HepG2 (cell line): Measurements from ENCODE around the gene PPP4C. TPM values are rescaled to one million over a fixed set of nuclear protein-coding genes. Genes with fewer than 3 reads are reported as not detected.

Source experiments
- ARNT ChIP-seq: fragments of 450-650 bp; IDR thresholded peaks from 2 replicates; pipeline ENCODE4 v1.6.1; 2017
- ELF1 ChIP-seq: sonication (generic); formaldehyde crosslinking; IDR thresholded peaks from 2 replicates; pipeline ENCODE4 v1.4.0; 2020; ENCODE audit warnings: missing genetic modification reagents
- ESRRA ChIP-seq: sonication (generic); formaldehyde crosslinking; IDR thresholded peaks from 2 replicates; pipeline ENCODE4 v1.5.1; 2020; ENCODE audit warnings: mild to moderate bottlenecking, low read depth, missing genetic modification reagents
- HDAC1 ChIP-seq: sonication (generic); formaldehyde crosslinking; IDR thresholded peaks from 2 replicates; pipeline ENCODE4 v1.5.1; 2020; ENCODE audit warnings: mild to moderate bottlenecking, missing genetic modification reagents
- HOXA5 ChIP-seq: sonication (generic); formaldehyde crosslinking; IDR thresholded peaks from 2 replicates; pipeline ENCODE4 v1.4.0; 2020; ENCODE audit warnings: missing genetic modification reagents
- KDM1A ChIP-seq: IDR thresholded peaks from 2 replicates; pipeline ENCODE4 v1.6.1; 2016; ENCODE audit warnings: missing compliant biosample characterization
- KLF13 ChIP-seq: sonication (generic); formaldehyde crosslinking; IDR thresholded peaks from 2 replicates; pipeline ENCODE4 v1.4.0; 2020; ENCODE audit warnings: mild to moderate bottlenecking, missing genetic modification reagents
- KLF15 ChIP-seq: sonication (generic); formaldehyde crosslinking; IDR thresholded peaks from 2 replicates; pipeline ENCODE4 v1.8.1; 2023; ENCODE audit warnings: borderline replicate concordance, mild to moderate bottlenecking, inconsistent platforms, missing genetic modification reagents, mixed read lengths
- KMT2A ChIP-seq: sonication (generic); formaldehyde crosslinking; IDR thresholded peaks from 2 replicates; pipeline ENCODE4 v1.4.0; 2020; ENCODE audit warnings: missing genetic modification reagents
- NFIC ChIP-seq: IDR thresholded peaks from 2 replicates; pipeline ENCODE4 v1.6.1; 2012; ENCODE audit warnings: mild to moderate bottlenecking, low read length, inconsistent platforms
- NR2C2 ChIP-seq: sonication (generic); formaldehyde crosslinking; IDR thresholded peaks from 2 replicates; pipeline ENCODE4 v1.4.0; 2020; ENCODE audit warnings: missing genetic modification reagents, mild to moderate bottlenecking, moderate library complexity, borderline replicate concordance
- PBX2 ChIP-seq: IDR thresholded peaks from 2 replicates; pipeline ENCODE4 v1.6.1; 2016; ENCODE audit warnings: control low read depth
- PLRG1 ChIP-seq: fragments of 450-650 bp; conservative IDR thresholded peaks from 2 replicates; pipeline ENCODE4 v1.6.1; 2016
- POLR2AphosphoS2 ChIP-seq: IDR thresholded peaks from 2 replicates; pipeline ENCODE4 v1.6.1; 2011; ENCODE audit warnings: low read depth, low read length, improper control_type of control experiment
- SCMH1 ChIP-seq: sonication (generic); formaldehyde crosslinking; IDR thresholded peaks from 2 replicates; pipeline ENCODE4 v1.9.0; 2021; ENCODE audit warnings: missing genetic modification reagents, mild to moderate bottlenecking, borderline replicate concordance
- SIN3B ChIP-seq: fragments of 150-350 bp; IDR thresholded peaks from 2 replicates; pipeline ENCODE4 v1.6.1; 2014; ENCODE audit warnings: low read length
- SSRP1 ChIP-seq: IDR thresholded peaks from 2 replicates; pipeline ENCODE4 v1.6.1; 2016; ENCODE audit warnings: control low read depth
- TFAP4 ChIP-seq: sonication (generic); IDR thresholded peaks from 2 replicates; pipeline ENCODE4 v1.6.1; 2016; ENCODE audit warnings: low read depth, borderline replicate concordance
- ZBTB1 ChIP-seq: sonication (generic); formaldehyde crosslinking; IDR thresholded peaks from 2 replicates; pipeline ENCODE4 v1.4.0; 2020; ENCODE audit warnings: missing genetic modification reagents, borderline replicate concordance
- ZBTB39 ChIP-seq: sonication (generic); formaldehyde crosslinking; IDR thresholded peaks from 2 replicates; pipeline ENCODE4 v1.5.0; 2020; ENCODE audit warnings: missing genetic modification reagents
- ZFP1 ChIP-seq: IDR thresholded peaks from 2 replicates; pipeline ENCODE4 v1.6.1; 2016
- ZFP41 ChIP-seq: sonication (generic); formaldehyde crosslinking; IDR thresholded peaks from 2 replicates; pipeline ENCODE4 v1.4.0; 2020; ENCODE audit warnings: mild to moderate bottlenecking, missing genetic modification reagents, borderline replicate concordance
- ZMYM4 ChIP-seq: sonication (generic); formaldehyde crosslinking; IDR thresholded peaks from 2 replicates; pipeline ENCODE4 v1.8.1; 2023; ENCODE audit warnings: mild to moderate bottlenecking, missing genetic modification reagents
- ZNF12 ChIP-seq: sonication (generic); formaldehyde crosslinking; IDR thresholded peaks from 2 replicates; pipeline ENCODE4 v1.5.0; 2020; ENCODE audit warnings: missing genetic modification reagents
- ZNF343 ChIP-seq: sonication (generic); formaldehyde crosslinking; IDR thresholded peaks from 2 replicates; pipeline ENCODE4 v1.4.0; 2020; ENCODE audit warnings: mild to moderate bottlenecking, missing genetic modification reagents
- ZNF383 ChIP-seq: sonication (generic); formaldehyde crosslinking; IDR thresholded peaks from 2 replicates; pipeline ENCODE4 v1.4.0; 2020; ENCODE audit warnings: missing genetic modification reagents, mild to moderate bottlenecking, borderline replicate concordance
- ZNF446 ChIP-seq: sonication (generic); formaldehyde crosslinking; IDR thresholded peaks from 2 replicates; pipeline ENCODE4 v1.5.0; 2020; ENCODE audit warnings: mild to moderate bottlenecking, missing genetic modification reagents
- ZNF543 ChIP-seq: sonication (generic); formaldehyde crosslinking; IDR thresholded peaks from 2 replicates; pipeline ENCODE4 v1.4.0; 2020; ENCODE audit warnings: mild to moderate bottlenecking, missing genetic modification reagents
- ZNF660 ChIP-seq: sonication (generic); formaldehyde crosslinking; IDR thresholded peaks from 2 replicates; pipeline ENCODE4 v1.5.1; 2020; ENCODE audit warnings: mild to moderate bottlenecking, low read depth, missing genetic modification reagents, borderline replicate concordance
- ZNF709 ChIP-seq: sonication (generic); formaldehyde crosslinking; IDR thresholded peaks from 2 replicates; pipeline ENCODE4 v1.5.0; 2020; ENCODE audit warnings: mild to moderate bottlenecking, missing genetic modification reagents
- ZNF879 ChIP-seq: sonication (generic); formaldehyde crosslinking; IDR thresholded peaks from 2 replicates; pipeline ENCODE4 v1.8.1; 2023; ENCODE audit warnings: missing genetic modification reagents
- polyA plus RNA-seq, 8 experiments: library from polyadenylated mRNA; depleted of rRNA in 3 of 8; stranded (reverse) in 7 of 8; unstranded in 1 of 8; fragments of >200 nt; fragmentation: Illumina TruSeq in 4 of 8; extraction: Trizol in 4 of 8; gene quantifications; 2 replicates each; pipeline versions ENCODE4 v1.2.1 to v1.2.3, GENCODE V29; 2011 to 2016; ENCODE audit warnings: low read depth in 4 of 8, missing spikeins in 1 of 8, mixed read lengths in 1 of 8; ENCODE audit not compliant: insufficient read depth in 1 of 8
- total RNA-seq, 5 experiments: library from RNA; depleted of rRNA; stranded (reverse); fragments of >200 nt; fragmentation: Illumina TruSeq; extraction: Trizol; gene quantifications; 2 replicates each; pipeline ENCODE4 v1.2.3, GENCODE V29; 2016; ENCODE audit warnings: low read depth in 1 of 5

PPP4C gene
- total and polyA plus RNA-seq, 2 of the 13 experiments (the other 11 are each of a cell fraction or from before 2014, with no cell fraction given), result 176 to 220 TPM

- TF ChIP-seq PBX2 (CRISPR knock-in tag), result no peak
- TF ChIP-seq KLF15 (CRISPR knock-in tag), result no peak
- no peak for TF ChIP-seq ZNF383 (CRISPR knock-in tag)
- TF ChIP-seq KDM1A (CRISPR knock-in tag), result no peak
- TF ChIP-seq NR2C2, result no peak
- TF ChIP-seq ARNT, result no peak
- TF ChIP-seq ZNF12 (CRISPR knock-in tag), result no peak
- no peak; the same call in none of the 2 replicates for TF ChIP-seq ZNF543 (CRISPR knock-in tag)
- TF ChIP-seq ZMYM4 (CRISPR knock-in tag), result no peak; the same call in 1 of the 2 replicates
- no peak for TF ChIP-seq KLF13 (CRISPR knock-in tag)
- TF ChIP-seq TFAP4, result 0 out of 2 replicates have a peak, but pooled peaks have one; percentile 30
- peak; percentile 77 for TF ChIP-seq KMT2A (CRISPR knock-in tag)
- TF ChIP-seq ZFP41, result no peak
- TF ChIP-seq SCMH1 (CRISPR knock-in tag), result no peak
- no peak for TF ChIP-seq POLR2AphosphoS2
- TF ChIP-seq ZNF709 (CRISPR knock-in tag), result peak; percentile 85
- TF ChIP-seq HDAC1, result peak; percentile 87
- TF ChIP-seq ESRRA (CRISPR knock-in tag), result no peak
- no peak for TF ChIP-seq SIN3B
- no peak for TF ChIP-seq ZNF446
- 0 out of 2 replicates have a peak, but pooled peaks have one; percentile 6 for TF ChIP-seq SSRP1 (CRISPR knock-in tag)
- no peak for TF ChIP-seq PLRG1
- peak; percentile 72; the same call in 1 of the 2 replicates for TF ChIP-seq HOXA5
- TF ChIP-seq ZBTB39 (CRISPR knock-in tag), result no peak
- no peak for TF ChIP-seq NFIC
- TF ChIP-seq ZFP1, result peak; percentile 47; the same call in 1 of the 2 replicates
- no peak for TF ChIP-seq ZBTB1 (CRISPR knock-in tag)
- TF ChIP-seq ZNF879 (CRISPR knock-in tag), result no peak
- no peak for TF ChIP-seq ZNF660 (CRISPR knock-in tag)
- 0 out of 2 replicates have a peak, but pooled peaks have one; percentile 10 for TF ChIP-seq ZNF343 (CRISPR knock-in tag)
- TF ChIP-seq ELF1 (CRISPR knock-in tag), result no peak
Observed at GRCh38 chr16:30063893-30064728, 11.7 kb upstream of the PPP4C start (continued).
